GM12891 (cell line): Measurements from ENCODE around the gene IGF2R.
"Not testable (repeated sequence)": the region's sequence is repeated elsewhere in the genome, so short reads cannot be mapped to it uniquely, and the experiment has no call there.

ENCODE experiments used
- DNase-seq: peaks from one replicate; pipeline ENCODE4 v3.0.0; 2011; ENCODE audit warnings: low spot score; ENCODE audit not compliant: insufficient read length
- FAIRE-seq: peaks from 2 replicates; lab custom pipeline; 2011; peaks lifted over from hg19 to GRCh38; lab: Jason Lieb, UNC
- PAX5 ChIP-seq: IDR thresholded peaks from 2 replicates; pipeline ENCODE4 v1.6.1; 2011; ENCODE audit warnings: low read length, moderate library complexity, mild to moderate bottlenecking; ENCODE audit not compliant: insufficient read depth, severe bottlenecking
- POLR2A ChIP-seq: IDR thresholded peaks from 2 replicates; pipeline ENCODE4 v1.6.1; 2011; ENCODE audit warnings: low read depth, low read length, control low read depth
- POLR2AphosphoS5 ChIP-seq: IDR thresholded peaks from 2 replicates; pipeline ENCODE4 v1.6.1; 2011; ENCODE audit warnings: low read depth, low read length, control low read depth
- POU2F2 ChIP-seq: IDR thresholded peaks from 2 replicates; pipeline ENCODE4 v1.6.1; 2011; ENCODE audit warnings: low read depth, mild to moderate bottlenecking, control low read depth, low read length, moderate library complexity
- SPI1 ChIP-seq: IDR thresholded peaks from 2 replicates; pipeline ENCODE4 v1.6.1; 2011; ENCODE audit warnings: low read depth, low read length, control low read depth
- TAF1 ChIP-seq: IDR thresholded peaks from 2 replicates; pipeline ENCODE4 v1.6.1; 2011; ENCODE audit warnings: low read depth, low read length, control low read depth

The IGF2R gene

GRCh38 chr6:160139420-160139851, 170.6 kb downstream of the IGF2R start:
- no peak for TF ChIP-seq POLR2AphosphoS5
- TF ChIP-seq TAF1: no peak
- TF ChIP-seq SPI1: no peak
- no peak for TF ChIP-seq PAX5
- no peak for TF ChIP-seq POU2F2
- TF ChIP-seq POLR2A: no peak
- DNase-seq (no peak), FAIRE-seq (no peak)

- not testable (repeated sequence) for FAIRE-seq, DNase-seq
These were observed 171.6 kb downstream of the IGF2R start for GRCh38 chr6:160140493-160140892.

GRCh38 chr6:160141001-160141726, 172.3 kb downstream of the IGF2R start:
- FAIRE-seq (no peak), DNase-seq (no peak)
- TF ChIP-seq POLR2A: no peak
- no peak for TF ChIP-seq TAF1
- TF ChIP-seq PAX5: no peak
- no peak for TF ChIP-seq POU2F2
- TF ChIP-seq POLR2AphosphoS5: no peak
- TF ChIP-seq SPI1: no peak

DNA sequence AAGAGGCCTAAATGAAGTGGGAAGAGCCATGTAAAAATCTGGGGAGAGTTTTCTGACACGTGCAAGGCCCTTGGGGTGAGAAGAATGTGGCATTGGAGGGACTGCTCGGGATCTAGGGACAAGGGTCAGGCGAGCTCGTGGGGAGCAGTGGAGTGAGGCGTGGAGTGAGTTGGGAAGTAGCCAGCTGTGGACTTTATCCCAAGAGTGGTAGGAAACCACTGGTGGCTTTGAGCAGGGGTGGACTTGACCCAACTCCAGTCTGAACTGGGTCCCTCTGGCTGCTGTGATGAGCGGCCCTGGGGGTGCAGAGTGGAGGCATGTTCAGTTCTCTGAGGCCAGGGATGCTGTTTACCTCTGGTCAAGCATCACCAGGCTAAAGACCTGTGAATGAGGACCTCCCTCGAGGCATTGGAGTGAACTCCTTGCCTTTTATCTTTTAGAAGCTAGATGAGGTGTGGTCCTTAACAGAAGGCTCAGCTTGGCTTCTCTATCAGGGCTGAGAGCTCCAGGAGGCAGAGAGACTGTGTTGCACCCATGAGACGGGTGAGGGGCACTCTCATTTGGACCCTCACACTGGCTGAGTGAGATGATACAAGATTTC, 173.3 kb downstream of the IGF2R start:
- no peak for DNase-seq
- FAIRE-seq: no peak
- TF ChIP-seq POLR2AphosphoS5: no peak
- TF ChIP-seq SPI1: no peak
- no peak for TF ChIP-seq TAF1
- no peak for TF ChIP-seq PAX5
- no peak for TF ChIP-seq POU2F2
- no peak for TF ChIP-seq POLR2A

DNA sequence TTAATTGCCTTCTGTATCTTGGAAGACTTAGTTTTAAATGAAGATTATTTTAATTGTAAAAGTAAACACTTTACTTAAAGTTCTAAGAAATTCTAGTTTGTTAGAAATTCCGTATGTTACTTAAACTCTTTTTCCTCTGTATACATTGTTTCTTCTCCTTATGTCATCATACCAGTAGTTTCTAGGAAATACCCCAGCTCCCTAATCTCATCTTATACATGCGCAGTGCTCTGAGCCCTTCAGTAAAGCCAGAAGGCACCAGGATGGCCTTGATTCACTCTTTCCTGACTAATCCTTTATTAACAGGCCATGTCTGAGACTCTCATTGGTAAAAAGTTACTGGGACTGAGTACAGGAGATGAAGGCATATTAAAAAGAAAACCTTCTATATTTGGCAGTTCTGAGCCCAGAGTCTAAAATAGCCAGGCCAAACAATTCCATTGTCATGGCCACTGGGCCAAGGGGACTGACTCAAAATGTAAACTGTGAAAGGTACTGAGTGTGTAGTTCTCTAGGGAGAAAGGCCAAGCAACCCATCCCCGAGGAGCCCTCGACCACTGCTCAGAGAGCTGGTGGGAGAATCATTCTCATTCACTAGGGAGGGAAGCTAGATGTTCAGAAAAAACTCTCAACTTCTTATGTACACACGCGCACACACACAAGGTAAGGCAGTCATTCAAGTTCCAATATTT, 177.7 kb downstream of the IGF2R start:
- TF ChIP-seq SPI1 (no peak), POLR2AphosphoS5 (no peak), POLR2A (no peak), PAX5 (no peak), POU2F2 (no peak), TAF1 (no peak)
- FAIRE-seq: no peak
- no peak for DNase-seq

DNA sequence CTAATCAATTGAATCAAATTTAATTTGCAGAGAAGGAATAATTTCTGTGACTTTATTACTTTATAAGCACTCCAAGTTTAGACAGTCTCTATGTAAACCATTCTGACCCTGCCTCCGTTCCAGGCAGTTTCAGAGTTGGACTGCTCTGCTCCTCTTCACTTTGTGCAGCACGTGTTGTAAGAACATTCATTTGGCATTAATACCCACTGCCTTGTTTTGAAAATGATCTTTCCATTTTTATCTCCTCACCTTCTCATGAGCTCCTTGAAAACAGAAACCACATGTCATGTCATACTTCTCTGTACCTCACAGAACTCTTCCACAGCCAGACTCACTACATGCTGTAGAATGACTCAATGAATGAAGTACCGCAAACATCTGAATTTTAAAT, 178.3 kb downstream of the IGF2R start:
- FAIRE-seq (no peak), DNase-seq (no peak)
- TF ChIP-seq POLR2A (no peak), POU2F2 (no peak), POLR2AphosphoS5 (no peak), PAX5 (no peak), TAF1 (no peak), SPI1 (no peak)

DNA sequence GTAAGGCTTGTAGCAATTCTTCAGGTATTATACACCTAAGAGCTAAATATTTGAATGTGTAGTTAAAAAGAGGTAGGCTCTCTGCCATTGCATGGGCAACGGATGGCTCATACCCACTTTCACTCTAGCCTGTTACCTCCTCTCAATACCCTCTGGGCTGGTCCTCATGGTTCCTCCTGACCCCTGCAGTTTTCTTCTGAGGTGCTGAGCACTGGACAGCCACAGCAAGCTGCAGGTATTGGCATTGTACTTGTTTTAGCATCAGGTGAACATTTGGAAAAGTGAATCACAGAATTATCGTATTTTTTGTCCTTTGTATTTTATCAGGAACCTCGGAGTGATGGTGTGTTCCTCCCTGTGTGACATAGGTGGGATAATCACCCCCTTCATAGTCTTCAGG, 185.6 kb downstream of the IGF2R start:
- DNase-seq: no peak
- no peak for FAIRE-seq
- no peak for TF ChIP-seq SPI1
- no peak for TF ChIP-seq POU2F2
- no peak for TF ChIP-seq POLR2AphosphoS5
- TF ChIP-seq PAX5: no peak
- TF ChIP-seq TAF1: no peak
- TF ChIP-seq POLR2A: no peak

DNA sequence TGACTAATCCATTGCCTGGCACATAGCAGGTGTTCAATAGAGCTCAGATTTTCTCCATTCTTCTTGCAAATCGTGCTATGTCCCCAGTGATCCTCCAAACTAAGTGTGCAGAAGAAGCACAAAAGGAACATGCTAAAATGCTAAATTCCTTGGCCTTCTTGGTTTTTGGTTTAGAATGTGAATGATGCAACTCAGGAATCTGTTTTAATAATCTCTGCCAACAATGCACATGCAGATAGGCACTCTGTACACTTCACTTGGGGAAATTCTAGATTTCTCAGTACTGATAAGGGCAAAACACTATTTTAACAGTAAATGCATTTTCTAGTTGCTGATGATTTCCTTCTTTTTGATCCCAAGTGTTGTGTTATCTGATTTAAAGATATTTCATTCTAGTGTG, 188.0 kb downstream of the IGF2R start:
- no peak for DNase-seq
- TF ChIP-seq POLR2A (no peak), POU2F2 (no peak), SPI1 (no peak), PAX5 (no peak), POLR2AphosphoS5 (no peak), TAF1 (no peak)
- FAIRE-seq: no peak

- FAIRE-seq (no peak), DNase-seq (no peak)
These were observed 191.6 kb downstream of the IGF2R start for GRCh38 chr6:160160450-160160849.

More at GRCh38 chr6:160160450-160160849, 191.6 kb downstream of the IGF2R start:
- TF ChIP-seq POU2F2 (no peak), PAX5 (no peak), TAF1 (no peak)
